Stimulated activated CD4-positive, alpha-beta T cell treated with anti-CD3 and anti-CD28 coated beads, Interleukin-15, amount 100 ng/mL, for 1 hour (primary cell): ENCODE data around the gene FAM120A.
"Not testable (repeated sequence)": the region's sequence is repeated elsewhere in the genome, so short reads cannot be mapped to it uniquely, and the experiment has no call there.

Experiments
- DNase-seq, 2 donors: peaks; one replicate each; pipeline ENCODE4 v3.0.0-alpha.2; 2020; ENCODE audit warnings: low read depth in 1 of 2, low spot score in 1 of 2

Gene FAM120A

GRCh38 chr9:93505541-93506132 is 54.2 kb downstream of the FAM120A start:
- DNase-seq: no peak

GRCh38 chr9:93507768-93508167 is 56.3 kb downstream of the FAM120A start:
- DNase-seq: no peak

GRCh38 chr9:93508207-93508606 is 56.7 kb downstream of the FAM120A start:
- DNase-seq: no peak

GRCh38 chr9:93509084-93509483 is 57.6 kb downstream of the FAM120A start:
- DNase-seq: no peak

GRCh38 chr9:93510041-93510440 is 58.6 kb downstream of the FAM120A start:
- DNase-seq: no peak

- DNase-seq: not testable (repeated sequence)
Measured at GRCh38 chr9:93511228-93511627, 59.7 kb downstream of the FAM120A start.

GRCh38 chr9:93512170-93512812 is 60.8 kb downstream of the FAM120A start:
- DNase-seq: not testable (repeated sequence)

- no peak for DNase-seq
Measured at GRCh38 chr9:93513606-93514005, 62.1 kb downstream of the FAM120A start.

- DNase-seq: no peak
Measured at GRCh38 chr9:93517331-93517730, 65.8 kb downstream of the FAM120A start.

GRCh38 chr9:93520523-93520922 is 69.0 kb downstream of the FAM120A start:
- DNase-seq: no peak

GRCh38 chr9:93522736-93523135 is 71.3 kb downstream of the FAM120A start:
- no peak for DNase-seq

GRCh38 chr9:93523518-93524144 is 72.1 kb downstream of the FAM120A start:
- DNase-seq: no peak

GRCh38 chr9:93525476-93525875 is 74.0 kb downstream of the FAM120A start:
- DNase-seq: no peak

GRCh38 chr9:93531374-93531773 is 79.9 kb downstream of the FAM120A start:
- DNase-seq: no peak

GRCh38 chr9:93532141-93532540 is 80.7 kb downstream of the FAM120A start:
- DNase-seq: no peak

- no peak for DNase-seq
Measured at GRCh38 chr9:93533863-93534262, 82.4 kb downstream of the FAM120A start.

- no peak for DNase-seq
Measured at GRCh38 chr9:93536167-93536566, 84.7 kb downstream of the FAM120A start.

- no peak for DNase-seq
Measured at GRCh38 chr9:93536874-93537273, 85.4 kb downstream of the FAM120A start.

GRCh38 chr9:93540305-93540704 is 88.8 kb downstream of the FAM120A start:
- DNase-seq: no peak

- DNase-seq: no peak
Measured at GRCh38 chr9:93541005-93541404, 89.5 kb downstream of the FAM120A start.

- no peak for DNase-seq
Measured at GRCh38 chr9:93541581-93542349, 90.3 kb downstream of the FAM120A start.

GRCh38 chr9:93543117-93543516 is 91.6 kb downstream of the FAM120A start:
- DNase-seq: no peak
